ENCODE data around the gene PRR32. TPM values are rescaled to one million over a fixed set of nuclear protein-coding genes. Genes with fewer than 3 reads are reported as not detected.

PRR32 gene
- total RNA-seq, 2 donors from 2014 or later: not detected

DNA sequence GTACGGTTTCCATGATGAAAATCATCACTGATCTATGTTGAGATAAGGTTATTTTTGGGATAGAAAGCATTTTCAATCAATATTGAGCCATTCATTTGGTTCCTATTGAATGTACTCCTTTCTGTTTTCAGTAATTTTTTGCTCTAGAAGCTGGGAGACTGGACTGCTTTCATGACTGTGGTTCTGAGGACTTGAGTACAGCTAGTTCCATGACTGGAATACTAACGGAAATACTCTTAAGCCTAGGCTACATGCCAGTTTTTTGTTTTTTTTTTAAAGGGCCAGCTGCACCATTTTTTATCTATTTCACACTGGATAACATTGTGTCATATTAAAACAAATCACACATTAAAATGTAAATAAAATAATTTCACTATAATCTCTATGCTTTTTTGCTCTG, 16.7 kb downstream of the PRR32 start:
- 20 to 23% methylated on average over 2 of the region's 2 CpGs for WGBS, 2 donors
- Histone ChIP-seq H3K9me3 (no peaks in the 10 kb centered on the region), H3K36me3 (replicated peaks in 1 of 2; ENCODE audit: insufficient read depth in 1 of 2, low read depth in 2 of 2) (no peaks in the 10 kb centered on the region), H3K4me1 (no peaks in the 10 kb centered on the region), H3K4me3 (no peak overlapping the region), H3K27me3 (no peaks in the 10 kb centered on the region), H3K27ac (no peak overlapping the region)
- TF ChIP-seq, protein P1, sequence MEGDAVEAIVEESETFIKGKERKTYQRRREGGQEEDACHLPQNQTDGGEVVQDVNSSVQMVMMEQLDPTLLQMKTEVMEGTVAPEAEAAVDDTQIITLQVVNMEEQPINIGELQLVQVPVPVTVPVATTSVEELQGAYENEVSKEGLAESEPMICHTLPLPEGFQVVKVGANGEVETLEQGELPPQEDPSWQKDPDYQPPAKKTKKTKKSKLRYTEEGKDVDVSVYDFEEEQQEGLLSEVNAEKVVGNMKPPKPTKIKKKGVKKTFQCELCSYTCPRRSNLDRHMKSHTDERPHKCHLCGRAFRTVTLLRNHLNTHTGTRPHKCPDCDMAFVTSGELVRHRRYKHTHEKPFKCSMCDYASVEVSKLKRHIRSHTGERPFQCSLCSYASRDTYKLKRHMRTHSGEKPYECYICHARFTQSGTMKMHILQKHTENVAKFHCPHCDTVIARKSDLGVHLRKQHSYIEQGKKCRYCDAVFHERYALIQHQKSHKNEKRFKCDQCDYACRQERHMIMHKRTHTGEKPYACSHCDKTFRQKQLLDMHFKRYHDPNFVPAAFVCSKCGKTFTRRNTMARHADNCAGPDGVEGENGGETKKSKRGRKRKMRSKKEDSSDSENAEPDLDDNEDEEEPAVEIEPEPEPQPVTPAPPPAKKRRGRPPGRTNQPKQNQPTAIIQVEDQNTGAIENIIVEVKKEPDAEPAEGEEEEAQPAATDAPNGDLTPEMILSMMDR (IDR thresholded peaks at IDR 0.05): no peak
- no peak for TF ChIP-seq POLR2A (IDR thresholded peaks at IDR 0.05)
- DNase-seq: no peak
- intact Hi-C loops (cut with DNase I): no loop called here
- no peak for ATAC-seq

DNA sequence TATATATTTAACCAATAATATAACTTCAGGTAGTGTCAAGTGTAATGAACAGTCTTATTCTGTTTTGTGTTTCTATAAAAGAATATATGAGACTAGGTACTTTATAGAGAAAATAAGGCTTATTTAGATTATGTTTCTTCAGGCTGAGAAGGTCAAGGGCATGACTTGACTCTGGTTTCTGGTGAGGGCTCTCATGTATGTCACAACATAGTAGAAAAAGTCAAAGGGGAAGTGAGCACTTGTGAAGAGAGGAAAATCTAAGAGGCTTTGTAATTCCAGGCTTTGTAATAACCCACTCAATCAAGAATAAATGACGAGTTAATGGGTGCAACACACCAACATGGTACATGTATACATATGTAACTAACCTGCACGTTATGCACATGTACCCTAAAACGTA, 27.6 kb downstream of the PRR32 start:
- WGBS, 2 donors: 49% methylated on average over 3 of the region's 3 CpGs
- H3K27ac ChIP-seq: no peak overlapping the region
- no peak for DNase-seq
- H3K4me1 ChIP-seq: no peaks in the 10 kb centered on the region
- no peaks in the 10 kb centered on the region for H3K9me3 ChIP-seq
- no peaks in the 10 kb centered on the region for H3K36me3 ChIP-seq (replicated peaks in 1 of 2; ENCODE audit: insufficient read depth in 1 of 2, low read depth in 2 of 2)
- TF ChIP-seq POLR2A (IDR thresholded peaks at IDR 0.05): no peak
- TF ChIP-seq, protein P1 (IDR thresholded peaks at IDR 0.05): no peak
- H3K27me3 ChIP-seq: no peaks in the 10 kb centered on the region
- H3K4me3 ChIP-seq: no peak overlapping the region
- no peak for ATAC-seq
- intact Hi-C loops (cut with DNase I): no loop called here

DNA sequence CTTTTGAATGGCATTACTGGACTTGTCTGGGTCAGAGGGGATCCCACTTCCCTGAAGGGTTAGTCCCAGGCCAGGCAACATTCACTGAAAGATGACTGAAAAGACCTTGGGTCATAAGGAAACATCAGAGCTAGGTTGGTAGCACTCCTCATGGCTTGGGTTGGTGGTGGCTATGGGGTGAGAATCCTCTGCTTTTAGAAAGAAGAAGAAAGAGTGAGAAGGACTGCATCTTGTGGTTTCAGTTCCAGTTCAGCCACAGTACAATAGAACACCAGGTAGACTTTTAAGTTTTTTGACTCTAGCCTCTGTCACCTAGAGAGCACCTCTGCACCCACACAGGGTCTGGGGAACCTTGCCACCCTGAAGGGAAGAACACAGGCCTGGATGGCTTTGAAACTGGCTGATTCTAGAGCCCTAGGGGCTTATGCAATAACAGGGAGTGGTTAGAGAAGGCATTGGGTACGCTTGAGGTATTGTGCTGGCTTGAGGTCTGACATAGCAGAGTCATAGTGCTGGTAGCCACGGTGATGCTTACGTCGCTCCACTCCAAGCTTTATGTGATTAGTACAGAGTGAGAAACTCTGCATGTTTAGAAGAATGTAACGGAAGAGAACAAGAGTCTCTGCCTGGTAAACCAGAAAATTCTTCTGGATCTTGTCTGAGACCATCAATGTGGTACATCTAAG, 36.5 kb downstream of the PRR32 start:
- no peaks in the 10 kb centered on the region for H3K27me3 ChIP-seq
- H3K4me1 ChIP-seq: no peaks in the 10 kb centered on the region
- no peak overlapping the region for H3K4me3 ChIP-seq
- no peak for DNase-seq
- WGBS, 2 donors: 79 to 84% methylated on average over 5 of the region's 5 CpGs
- H3K36me3 ChIP-seq (replicated peaks in 1 of 2; ENCODE audit: insufficient read depth in 1 of 2, low read depth in 2 of 2): no peaks in the 10 kb centered on the region
- H3K9me3 ChIP-seq: no peaks in the 10 kb centered on the region
- intact Hi-C loops (cut with DNase I): no loop called here
- no peak for ATAC-seq
- H3K27ac ChIP-seq: no peak overlapping the region
- TF ChIP-seq POLR2A (IDR thresholded peaks at IDR 0.05): no peak
- TF ChIP-seq, protein P1 (IDR thresholded peaks at IDR 0.05): no peak
